GM12878 (cell line): ENCODE data around the gene CNTN2. TPM values are rescaled to one million over a fixed set of nuclear protein-coding genes. Genes with fewer than 3 reads are reported as not detected.

ENCODE experiments used
- ATAC-seq: fragments of 200-7000 bp; cut with Tn5 transposase; 3 replicates; pipeline ENCODE4 v1.9.1; 2020; ENCODE audit warnings: mild to moderate bottlenecking, moderate library complexity
- BruUV-seq: library from RNA; stranded (reverse); fragments of 400-500 nt; replicated peaks from 2 replicates; lab custom pipeline; 2021; lab: Mats Ljungman, UMichigan
- CTCF ChIA-PET: fragments of 300-600 bp; sonication (Branson Sonifier 250); formaldehyde crosslinking; extraction: SDS; loops from one replicate; lab custom pipeline; 2021; ENCODE audit warnings: inconsistent platforms; lab: Yijun Ruan, JAX
- POLR2A ChIA-PET: fragments of 350-600 bp; formaldehyde crosslinking; extraction: SDS; loops from one replicate; lab custom pipeline; 2021; ENCODE audit warnings: inconsistent platforms; lab: Charles Lee
- RAD21 ChIA-PET: fragments of 300-600 bp; sonication (Branson Sonifier 250); formaldehyde crosslinking; loops from one replicate; lab custom pipeline; 2023; ENCODE audit warnings: antibody characterized with exemption; ENCODE audit not compliant: unreplicated experiment; lab: Charles Lee
- SMC1A ChIA-PET: fragments of 300-600 bp; sonication (Branson Sonifier 250); formaldehyde crosslinking; loops from one replicate; lab custom pipeline; 2023; ENCODE audit not compliant: unreplicated experiment, uncharacterized antibody; lab: Charles Lee
- DNase-seq: peaks from one replicate; pipeline ENCODE4 v3.0.0-alpha.2; 2011; ENCODE audit warnings: low read depth, low spot score
- FAIRE-seq: peaks from 3 replicates; lab custom pipeline; 2011; peaks lifted over from hg19 to GRCh38; lab: Jason Lieb, UNC
- H2AFZ ChIP-seq: 2 replicates; pipeline ENCODE4 v1.6.0; 2011; ENCODE audit warnings: low read depth, low read length, control low read depth; ENCODE audit not compliant: control insufficient read depth
- H3K27ac ChIP-seq: 2 replicates; pipeline ENCODE4 v1.5.1; 2011; ENCODE audit warnings: control low read depth; ENCODE audit not compliant: control insufficient read depth, insufficient read depth
- H3K27me3 ChIP-seq, 2 experiments: replicated peaks in 1 of 2; 2 replicates each; pipeline versions ENCODE4 v1.6.0 to v1.6.1; 2011; ENCODE audit warnings: low read length in 1 of 2; ENCODE audit not compliant: control insufficient read depth in 2 of 2, insufficient read depth in 2 of 2
- H3K36me3 ChIP-seq, 2 experiments: 2 replicates each; pipeline ENCODE4 v1.5.1; 2011; ENCODE audit warnings: low read length in 1 of 2; ENCODE audit not compliant: control insufficient read depth in 2 of 2, insufficient read depth in 2 of 2
- H3K4me1 ChIP-seq: 2 replicates; pipeline ENCODE4 v1.6.1; 2011; ENCODE audit warnings: mild to moderate bottlenecking, low read length, moderate library complexity, mixed read lengths; ENCODE audit not compliant: control insufficient read depth, insufficient read depth
- H3K4me2 ChIP-seq: 2 replicates; pipeline ENCODE4 v1.6.0; 2011; ENCODE audit warnings: control low read depth; ENCODE audit not compliant: control insufficient read depth, insufficient read depth
- H3K4me3 ChIP-seq: fragments of 200-600 bp; sonication (generic); 2 replicates; pipeline ENCODE4 v1.5.1; 2016
- H3K79me2 ChIP-seq: 2 replicates; pipeline ENCODE4 v1.6.0; 2011; ENCODE audit warnings: low read length; ENCODE audit not compliant: control insufficient read depth, insufficient read depth
- H3K9ac ChIP-seq: 2 replicates; pipeline ENCODE4 v1.8.0; 2011; ENCODE audit warnings: low read length, control low read depth, mixed read lengths; ENCODE audit not compliant: control insufficient read depth, insufficient read depth
- H3K9me3 ChIP-seq: replicated peaks from 3 replicates; pipeline ENCODE4 v1.5.1; 2011; ENCODE audit warnings: mild to moderate bottlenecking, low read length; ENCODE audit not compliant: control insufficient read depth, insufficient read depth
- H4K20me1 ChIP-seq: 2 replicates; pipeline ENCODE4 v1.6.0; 2011; ENCODE audit not compliant: control insufficient read depth, insufficient read depth
- BMI1 ChIP-seq: fragments of 450-650 bp; IDR thresholded peaks from 2 replicates; pipeline ENCODE4 v1.6.1; 2016; ENCODE audit warnings: mild to moderate bottlenecking, moderate library complexity, borderline replicate concordance
- GATAD2B ChIP-seq: fragments of 450-650 bp; conservative IDR thresholded peaks from 2 replicates; pipeline ENCODE4 v1.6.1; 2017; ENCODE audit warnings: low read depth, mild to moderate bottlenecking, moderate library complexity
- JUNB ChIP-seq: IDR thresholded peaks from 2 replicates; pipeline ENCODE4 v1.6.1; 2016; ENCODE audit warnings: antibody characterized with exemption, mild to moderate bottlenecking
- NBN ChIP-seq: fragments of 450-650 bp; IDR thresholded peaks from 2 replicates; pipeline ENCODE4 v1.6.1; 2016
- NFYB ChIP-seq: IDR thresholded peaks from 2 replicates; pipeline ENCODE4 v1.6.1; 2011; ENCODE audit warnings: low read depth, mild to moderate bottlenecking, low read length, improper control_type of control experiment, moderate library complexity; ENCODE audit not compliant: insufficient read depth
- NR2C1 ChIP-seq: fragments of 450-650 bp; IDR thresholded peaks from 2 replicates; pipeline ENCODE4 v1.6.1; 2017; ENCODE audit warnings: antibody characterized with exemption, mild to moderate bottlenecking, moderate library complexity
- RCOR1 ChIP-seq: conservative IDR thresholded peaks from 2 replicates; pipeline ENCODE4 v1.6.1; 2012; ENCODE audit warnings: low read depth, low read length, improper control_type of control experiment
- TAF1 ChIP-seq: IDR thresholded peaks from 2 replicates; pipeline ENCODE4 v1.6.1; 2011; ENCODE audit warnings: mild to moderate bottlenecking, low read depth, low read length, borderline replicate concordance
- ZBED1 ChIP-seq: IDR thresholded peaks from 2 replicates; pipeline ENCODE4 v1.6.1; 2016; ENCODE audit warnings: borderline replicate concordance
- ZBTB4 ChIP-seq: fragments of 450-650 bp; formaldehyde crosslinking; IDR thresholded peaks from 2 replicates; pipeline ENCODE4 v1.4.0; 2022; ENCODE audit warnings: mild to moderate bottlenecking, moderate library complexity
- ZNF24 ChIP-seq: fragments of 450-650 bp; IDR thresholded peaks from 2 replicates; pipeline ENCODE4 v1.6.1; 2017; ENCODE audit warnings: antibody characterized with exemption, mild to moderate bottlenecking
- ZNF592 ChIP-seq: fragments of 450-650 bp; IDR thresholded peaks from 2 replicates; pipeline ENCODE4 v1.6.1; 2017; ENCODE audit warnings: mild to moderate bottlenecking, moderate library complexity
- WGBS: methylation state at CpG from one replicate; pipeline ENCODE4 v1.1.6; 2016; ENCODE audit warnings: low lambda C conversion rate; ENCODE audit not compliant: insufficient replicate concordance, insufficient coverage; ENCODE audit errors: missing lambda C conversion rate; 5-methylcytosine and 5-hydroxymethylcytosine counted together
- in situ Hi-C: fragments of 300-500 bp; cut with MboI; formaldehyde crosslinking; loops from 9 replicates; pipeline ENCODE4 v1.14.3; 2018; ENCODE audit warnings: mixed read lengths
- intact Hi-C: fragments of 100-400 bp; cut with micrococcal nuclease; formaldehyde crosslinking; loops from one replicate; pipeline ENCODE4 v1.14.2; 2022; ENCODE audit not compliant: unreplicated experiment
- polyA plus RNA-seq, 11 experiments: library from polyadenylated mRNA; depleted of rRNA in 4 of 11; unstranded in 6 of 11; stranded (reverse) in 5 of 11; fragments of >200 nt; fragmentation: Nextera tagmentation in 4 of 11; fragmentation: Illumina TruSeq in 1 of 11; extraction: Ambion mirVana in 4 of 11; extraction: Trizol in 1 of 11; gene quantifications; 1 replicate in 1 of 11; 2 replicates in 10 of 11; pipeline versions ENCODE4 v1.2.1 to v1.2.3, GENCODE V29; 2011 to 2016; ENCODE audit warnings: inconsistent platforms in 2 of 11, missing spikeins in 2 of 11, low read depth in 1 of 11
- total RNA-seq, 4 experiments: library from RNA; depleted of rRNA in 3 of 4; stranded (reverse); fragments of >200 nt in 3 of 4; fragmentation: Illumina TruSeq in 1 of 4; extraction: Trizol in 1 of 4; gene quantifications; 2 replicates each; pipeline versions ENCODE4 v1.2.1 to v1.2.3, GENCODE V29; 2013 to 2021

Gene CNTN2
- total and polyA plus RNA-seq, 10 of the 15 experiments (the other 5 are each of a cell fraction or from before 2014, with no cell fraction given): 0.03 TPM; not detected in 9

GRCh38 chr1:205060746-205061145 is 17.7 kb downstream of the CNTN2 start (continued):
- TF ChIP-seq GATAD2B (no peak), ZBED1 (no peak), ZNF592 (no peak), JUNB (no peak), NBN (no peak)

- intact Hi-C loops: loop anchor here (1.0 to 2.0 kb wide), 2 partner anchors 72 to 196 kb away; no protein-coding TSS in a partner anchor
- no peaks in the 10 kb centered on the region for H3K4me1 ChIP-seq
- no peak overlapping the region for H3K4me2 ChIP-seq
- H3K27me3 ChIP-seq: no peaks in the 10 kb centered on the region
- TF ChIP-seq BMI1 (no peak), NBN (no peak), TAF1 (no peak), RCOR1 (no peak), NR2C1 (no peak), NFYB (no peak), ZBTB4 (CRISPR knock-in tag) (no peak), ZNF24 (no peak)
- TF ChIP-seq, all 136 proteins: peak for 0
- BruUV-seq: no TSS peak
- ChIA-PET POLR2A (interaction anchor here (0.6 to 1.1 kb wide), 2 partner anchors 86 to 184 kb away, joined by 3 read pairs; no protein-coding TSS in a partner anchor), CTCF (interaction anchor here (0.6 to 6.8 kb wide), 61 partner anchors 9 to 505 kb away, joined by 3 to 151 read pairs (median 5); partner anchors contain the start of genes CNTN2 and RBBP5), SMC1A (interaction anchor here (0.7 to 3.5 kb wide), 22 partner anchors 8 to 201 kb away, joined by 3 to 45 read pairs (median 6); partner anchors contain the start of gene RBBP5), RAD21 (interaction anchor here (0.7 to 4.7 kb wide), 28 partner anchors 10 to 264 kb away, joined by 3 to 81 read pairs (median 4); no protein-coding TSS in a partner anchor)
- DNase-seq (no peak), FAIRE-seq (no peak), ATAC-seq (no peak; the same call in 2 of the 3 replicates)
- Histone ChIP-seq H4K20me1 (no peaks in the 10 kb centered on the region), H3K9me3 (no peaks in the 10 kb centered on the region), H3K9ac (no peak overlapping the region), H3K4me3 (no peak overlapping the region), H3K27ac (no peak overlapping the region), H2AFZ (no peak overlapping the region), H3K36me3 (no peaks in the 10 kb centered on the region), H3K79me2 (no peaks in the 10 kb centered on the region)
- 52% methylated on average over 14 of the region's 14 CpGs for WGBS
- in situ Hi-C loops: loop anchor here (5.0 kb wide), 1 partner anchor 84 kb away; no protein-coding TSS in a partner anchor
These were observed 18.2 kb downstream of the CNTN2 start for GRCh38 chr1:205061227-205061626.
